GM21423 (cell line): Measurements from ENCODE around the gene NEU4.

Experiments
- ATAC-seq: cut with Tn5 transposase; IDR thresholded peaks from one replicate; pipeline ENCODE4 v1.9.1; 2021; ENCODE audit warnings: mild to moderate bottlenecking, moderate library complexity; ENCODE audit not compliant: unreplicated experiment

NEU4 gene

GRCh38 chr2:241850544-241851324 lies 41.7 kb downstream of the NEU4 start:
- no peak for ATAC-seq

- no peak for ATAC-seq
Observed at GRCh38 chr2:241851325-241852115, 42.5 kb downstream of the NEU4 start.

GRCh38 chr2:241852116-241852980 lies 43.4 kb downstream of the NEU4 start:
- ATAC-seq = no peak

- ATAC-seq = no peak
Observed at GRCh38 chr2:241852981-241853631, 44.1 kb downstream of the NEU4 start.

GRCh38 chr2:241853651-241854341 lies 44.8 kb downstream of the NEU4 start:
- no peak for ATAC-seq

- no peak for ATAC-seq
Observed at GRCh38 chr2:241854342-241855244, 45.6 kb downstream of the NEU4 start.

- no peak for ATAC-seq
Observed at GRCh38 chr2:241855245-241855887, 46.4 kb downstream of the NEU4 start.

- no peak for ATAC-seq
Observed at GRCh38 chr2:241855888-241856422, 47.0 kb downstream of the NEU4 start.

- no peak for ATAC-seq
Observed at GRCh38 chr2:241857041-241857541, 48.1 kb downstream of the NEU4 start.

GRCh38 chr2:241857572-241858121 lies 48.7 kb downstream of the NEU4 start:
- no peak for ATAC-seq

- peak; percentile 37 for ATAC-seq
Observed at GRCh38 chr2:241858206-241859016, 49.4 kb downstream of the NEU4 start, which contains the start of gene PDCD1. Gene PDCD1 (minus strand): TSS chr2:241858894. CDS start chr2:241858838, 56 bp downstream.

- ATAC-seq = peak; percentile 9
Observed at GRCh38 chr2:241859017-241859435, 50.0 kb downstream of the NEU4 start.

- ATAC-seq = no peak
Observed at GRCh38 chr2:241859436-241860183, 50.6 kb downstream of the NEU4 start.

GRCh38 chr2:241860184-241861078 lies 51.4 kb downstream of the NEU4 start:
- no peak for ATAC-seq

- ATAC-seq = no peak
Observed at GRCh38 chr2:241861264-241861663, 52.3 kb downstream of the NEU4 start.
